ENCODE measurements around the gene CMTM2. TPM values are rescaled to one million over a fixed set of nuclear protein-coding genes. Genes with fewer than 3 reads are reported as not detected.
A peak's percentile ranks its signal among the peaks of the same experiment; 100 is the strongest.

The CMTM2 gene
- total and polyA plus RNA-seq, 2 of the 4 experiments (the other 2 are of a cell fraction): not detected

GRCh38 chr16:66616592-66616991 is 37.3 kb downstream of the CMTM2 start:
- POLR2A ChIA-PET (ENCODE audit: unreplicated experiment): no interaction called here
- BruUV-seq (replicated peaks): no TSS peak
- no peak overlapping the region for H2AFZ ChIP-seq (replicated peaks; ENCODE audit: low read length, poor library complexity)
- peak overlapping the region; percentile 46 to 64; a peak in 3 of 4 replicates for H4K8ac ChIP-seq (ENCODE audit: low read depth in 2 of 2, low read length in 2 of 2)
- peak overlapping the region; percentile 75; the same call in 1 of the 2 replicates for H3K27ac ChIP-seq (ENCODE audit: insufficient read depth, low read length)
- ATAC-seq (ENCODE audit: low read depth) (no peak; the same call in 1 of the 2 replicates), DNase-seq (peak; percentile 10)
- in situ Hi-C loops (cut with MboI; ENCODE audit: low sequenced_read_pairs): no loop called here
- H2BK15ac ChIP-seq (ENCODE audit: low read depth, low read length): peak overlapping the region; percentile 67; the same call in 2 of the 3 replicates
- peak overlapping the region; percentile 81 for H3K23ac ChIP-seq (ENCODE audit: low read depth, low read length)
- peak overlapping the region; percentile 53 for H2AK9ac ChIP-seq (replicated peaks; ENCODE audit: low read depth, low read length, poor library complexity)
- peak overlapping the region; percentile 54 for H2BK20ac ChIP-seq (ENCODE audit: low read depth, low read length)
- H3K18ac ChIP-seq (ENCODE audit: low read depth, low read length): peak overlapping the region; percentile 89
- peak overlapping the region; percentile 95 for H2AK5ac ChIP-seq (ENCODE audit: low read depth, low read length)
- no peak overlapping the region for H3K4me3 ChIP-seq (ENCODE audit: insufficient read depth, low read depth, low read length)
- 100% methylated on average over 1 of the region's 9 CpGs; no CpG with 5 or more reads in 1 of the 2 experiments for WGBS, 2 experiments (ENCODE audit: extremely low coverage in 2 of 2, insufficient read length in 1 of 2)
- H2BK120ac ChIP-seq (ENCODE audit: low read depth, low read length): peak overlapping the region; percentile 79
- H3K36me3 ChIP-seq (ENCODE audit: control insufficient read depth, insufficient read depth, low read length): peaks cover 27% of the 10 kb centered on the region
- H3K9me1 ChIP-seq (ENCODE audit: insufficient read depth, low read length): peaks cover 27% of the 10 kb centered on the region
- no peaks in the 10 kb centered on the region for H3K27me3 ChIP-seq (ENCODE audit: control insufficient read depth, insufficient read depth, low read length)
- intact Hi-C loops (cut with micrococcal nuclease): no loop called here
- H3K79me1 ChIP-seq (ENCODE audit: low read depth in 1 of 2, low read length in 2 of 2): 0 out of 4 replicates have a peak, but pooled peaks cover 0 to 6% of the 10 kb centered on the region in 2 experiments
- peaks cover 9% of the 10 kb centered on the region; the same call in 1 of the 2 replicates for H4K20me1 ChIP-seq (ENCODE audit: insufficient read depth, low read length)
- dilution Hi-C loops (cut with HindIII; ENCODE audit: low sequenced_read_pairs, unreplicated experiment): no loop called here
- peak overlapping the region; percentile 70 for H4K5ac ChIP-seq (ENCODE audit: low read depth, low read length)
- H3K9me3 ChIP-seq (ENCODE audit: control insufficient read depth, insufficient read depth, low read length): no peaks in the 10 kb centered on the region
- CTCF ChIA-PET: interaction anchor here (1.0 to 2.3 kb wide), 3 partner anchors 8 to 257 kb away, joined by 3 to 5 read pairs (median 3); no protein-coding TSS in a partner anchor
- no peak overlapping the region for H3K9ac ChIP-seq (ENCODE audit: low read depth, low read length)
- no peak overlapping the region; the same call in 1 of the 2 replicates for H3K56ac ChIP-seq (ENCODE audit: extremely low read depth, insufficient read depth, low read length)
- H3K4ac ChIP-seq (ENCODE audit: low read depth, low read length): peak overlapping the region; percentile 68
- peak overlapping the region; percentile 30; the same call in 1 of the 2 replicates for H3K4me2 ChIP-seq (ENCODE audit: low read depth, low read length)
- H2BK5ac ChIP-seq (ENCODE audit: low read depth, low read length, poor library complexity, severe bottlenecking): peak overlapping the region; percentile 69
- H3K4me1 ChIP-seq (ENCODE audit: control insufficient read depth, insufficient read depth, low read length): peaks cover 37% of the 10 kb centered on the region
- H3K14ac ChIP-seq (replicated peaks; ENCODE audit: low read depth, low read length): peak overlapping the region; percentile 70
- peak overlapping the region; percentile 82 for H4K91ac ChIP-seq (ENCODE audit: insufficient read depth, low read depth, low read length)
- no peak for TF ChIP-seq RCOR1 (IDR thresholded peaks at IDR 0.05; ENCODE audit: insufficient replicate concordance, low read length)
- TF ChIP-seq POLR2A (IDR thresholded peaks at IDR 0.05; ENCODE audit: low read depth, low read length): no peak
- TF ChIP-seq BHLHE40 (IDR thresholded peaks at IDR 0.05; ENCODE audit: low read depth, low read length): no peak
- TF ChIP-seq CEBPB (IDR thresholded peaks at IDR 0.05; ENCODE audit: low read depth, low read length): no peak
- TF ChIP-seq MXI1 (IDR thresholded peaks at IDR 0.05; ENCODE audit: borderline replicate concordance, low read depth, low read length): no peak
- TF ChIP-seq MAZ (IDR thresholded peaks at IDR 0.05; ENCODE audit: borderline replicate concordance, low read depth, low read length): no peak
- TF ChIP-seq USF2 (IDR thresholded peaks at IDR 0.05; ENCODE audit: low read depth, low read length): no peak
- no peak for TF ChIP-seq RAD21 (IDR thresholded peaks at IDR 0.05; ENCODE audit: low read length)
- TF ChIP-seq FOS (IDR thresholded peaks at IDR 0.05; ENCODE audit: low read depth, low read length): no peak
- TF ChIP-seq NFE2L2 (IDR thresholded peaks at IDR 0.05; ENCODE audit: low read depth, low read length): no peak
- no peak for TF ChIP-seq MAFK (IDR thresholded peaks at IDR 0.05; ENCODE audit: low read depth, low read length)
- no peak for TF ChIP-seq SMC3 (IDR thresholded peaks at IDR 0.05; ENCODE audit: low read depth, low read length)
- no peak for TF ChIP-seq RFX5 (IDR thresholded peaks at IDR 0.05; ENCODE audit: low read depth, low read length)
- no peak for TF ChIP-seq ELK1 (IDR thresholded peaks at IDR 0.05; ENCODE audit: borderline replicate concordance, low read depth, low read length)
- TF ChIP-seq CHD1 (IDR thresholded peaks at IDR 0.05; ENCODE audit: low read depth, low read length): no peak
- TF ChIP-seq CTCF (conservative IDR thresholded peaks at IDR 0.05; ENCODE audit: low read depth, low read length): no peak
